HG03558 (cell line): ENCODE data around the gene ENTR1.
A peak's percentile ranks its signal among the peaks of the same experiment; 100 is the strongest.

Experiments used
- ATAC-seq: cut with Tn5 transposase; IDR thresholded peaks from one replicate; pipeline ENCODE4 v1.9.1; 2021; ENCODE audit warnings: moderate number of reproducible peaks; ENCODE audit not compliant: unreplicated experiment; ENCODE audit errors: extremely low read depth

ENTR1 gene, protein sequence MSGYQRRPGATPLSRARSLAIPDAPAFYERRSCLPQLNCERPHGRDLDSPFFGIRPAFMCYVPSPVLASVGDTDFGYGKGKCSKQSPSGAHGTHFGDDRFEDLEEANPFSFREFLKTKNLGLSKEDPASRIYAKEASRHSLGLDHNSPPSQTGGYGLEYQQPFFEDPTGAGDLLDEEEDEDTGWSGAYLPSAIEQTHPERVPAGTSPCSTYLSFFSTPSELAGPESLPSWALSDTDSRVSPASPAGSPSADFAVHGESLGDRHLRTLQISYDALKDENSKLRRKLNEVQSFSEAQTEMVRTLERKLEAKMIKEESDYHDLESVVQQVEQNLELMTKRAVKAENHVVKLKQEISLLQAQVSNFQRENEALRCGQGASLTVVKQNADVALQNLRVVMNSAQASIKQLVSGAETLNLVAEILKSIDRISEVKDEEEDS

GRCh38 chr9:136410500-136411287, at the start of gene ENTR1, which contains the start of gene PMPCA:
Gene ENTR1, minus strand, starts transcription at chr9:136410614. Its CDS starts 217 bp downstream, at chr9:136410397.
Gene PMPCA, plus strand, starts transcription at chr9:136410658. Its CDS starts 11 bp downstream, at chr9:136410669.
- peak; percentile 48 for ATAC-seq

GRCh38 chr9:136459425-136459824, 49.0 kb upstream of the ENTR1 start:
- ATAC-seq: no peak

GRCh38 chr9:136457326-136457725, 46.9 kb upstream of the ENTR1 start:
- no peak for ATAC-seq

DNA sequence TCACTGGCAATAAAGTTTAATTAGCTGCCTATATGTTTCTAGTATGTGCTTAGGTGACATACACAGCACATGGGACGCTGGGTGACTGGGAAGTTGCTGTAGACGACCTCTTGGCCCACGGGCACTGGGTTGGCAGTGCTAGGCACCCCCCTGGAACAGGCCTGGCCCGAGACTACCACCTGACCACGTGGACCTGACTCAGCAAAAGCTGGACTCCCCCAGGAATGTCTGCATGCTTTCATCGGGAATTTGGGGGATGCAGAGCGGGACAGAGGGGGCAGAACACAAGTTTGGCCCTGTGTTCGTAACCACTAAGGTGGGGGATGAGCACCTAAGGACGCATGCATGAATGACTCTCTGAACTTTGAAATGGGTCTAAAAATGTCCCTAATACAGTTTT, 45.8 kb upstream of the ENTR1 start:
- ATAC-seq: no peak

- ATAC-seq: no peak
These were observed 44.9 kb upstream of the ENTR1 start for GRCh38 chr9:136455043-136456002.

GRCh38 chr9:136454026-136454796, 43.8 kb upstream of the ENTR1 start:
- ATAC-seq: no peak

DNA sequence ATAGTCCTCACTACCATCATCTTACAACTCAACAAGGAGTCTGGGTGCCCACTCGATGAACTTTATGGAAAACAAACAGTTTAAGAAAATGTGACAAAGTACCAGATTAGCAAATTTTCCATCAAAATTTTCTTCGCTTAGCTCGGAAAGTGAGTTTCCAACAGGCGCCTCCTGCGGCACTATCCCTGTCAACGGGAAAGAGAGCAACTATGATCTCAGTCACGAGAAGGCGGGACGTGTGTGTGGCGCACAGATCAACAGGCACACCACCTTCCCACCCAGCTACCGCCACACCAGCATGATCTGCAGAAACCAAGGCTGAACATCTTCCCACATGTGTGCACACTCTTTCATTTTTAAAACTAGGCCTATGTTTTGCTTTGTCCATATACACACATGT, 42.9 kb upstream of the ENTR1 start:
- ATAC-seq: no peak

DNA sequence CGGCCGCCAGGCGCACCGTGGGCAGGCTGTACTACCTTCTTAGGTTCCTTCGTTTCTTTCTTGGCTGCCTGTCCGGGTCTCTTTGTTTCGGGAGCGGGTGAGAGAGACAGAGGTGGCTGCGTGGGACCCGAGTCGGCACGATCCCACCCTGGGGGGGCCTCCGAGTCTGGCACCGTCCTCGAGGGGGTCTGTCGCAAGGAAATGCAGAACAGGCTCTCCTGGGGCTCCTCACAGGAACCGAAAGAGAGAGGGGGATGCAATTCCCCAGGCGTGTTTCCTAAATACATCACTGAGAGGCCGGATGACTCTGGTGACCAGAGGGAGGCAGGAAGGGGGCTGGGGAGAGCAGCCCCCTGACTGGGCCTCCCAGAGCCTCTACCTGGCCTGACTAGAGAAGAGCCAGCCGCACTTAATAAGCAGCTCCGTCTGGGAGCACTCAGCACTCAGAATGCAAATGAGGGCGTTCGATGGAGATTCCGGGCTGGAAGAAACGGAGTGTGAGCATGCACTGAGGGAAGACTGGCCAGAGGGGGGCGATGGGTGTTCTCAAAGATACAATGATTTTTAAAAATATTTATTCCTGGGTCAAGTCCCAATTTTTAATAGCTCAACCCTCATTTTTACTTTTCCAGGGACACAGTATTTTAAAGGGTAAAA, 40.9 kb upstream of the ENTR1 start:
- no peak for ATAC-seq

- no peak for ATAC-seq
These were observed 38.2 kb upstream of the ENTR1 start for GRCh38 chr9:136448655-136449054.

- no peak for ATAC-seq
These were observed 36.9 kb upstream of the ENTR1 start for GRCh38 chr9:136447173-136447778.

- no peak for ATAC-seq
These were observed 35.4 kb upstream of the ENTR1 start for GRCh38 chr9:136445799-136446198.

DNA sequence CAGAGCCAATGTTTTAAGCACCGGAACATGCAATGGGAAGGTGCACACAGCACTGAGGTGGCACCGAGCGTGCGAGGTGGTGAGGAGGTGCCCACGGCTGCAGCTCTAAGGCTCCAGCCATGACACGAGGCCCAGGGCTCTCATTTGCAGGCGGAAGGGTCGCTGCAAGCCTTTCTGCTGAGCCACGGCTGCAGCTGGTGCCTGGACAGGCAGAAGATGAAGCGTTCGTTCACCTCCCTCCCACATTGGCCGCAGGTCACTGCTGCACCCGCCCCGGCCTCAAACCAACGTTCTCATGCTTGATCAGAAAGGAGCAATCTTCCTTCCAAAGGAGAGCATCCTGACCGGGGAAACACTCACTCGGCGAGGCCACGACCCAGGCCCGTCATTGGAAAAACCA, 33.7 kb upstream of the ENTR1 start:
- ATAC-seq: no peak

GRCh38 chr9:136443687-136444086, 33.3 kb upstream of the ENTR1 start:
- ATAC-seq: no peak

GRCh38 chr9:136443087-136443486, 32.7 kb upstream of the ENTR1 start:
- no peak for ATAC-seq

- no peak for ATAC-seq
These were observed 31.9 kb upstream of the ENTR1 start for GRCh38 chr9:136442265-136442664.

GRCh38 chr9:136441681-136442245, 31.3 kb upstream of the ENTR1 start:
- ATAC-seq: no peak

- no peak for ATAC-seq
These were observed 30.8 kb upstream of the ENTR1 start for GRCh38 chr9:136441191-136441680.
